Measurements from ENCODE around the gene CSH1.
A peak's percentile ranks its signal among the peaks of the same experiment; 100 is the strongest.

CSH1 gene

DNA sequence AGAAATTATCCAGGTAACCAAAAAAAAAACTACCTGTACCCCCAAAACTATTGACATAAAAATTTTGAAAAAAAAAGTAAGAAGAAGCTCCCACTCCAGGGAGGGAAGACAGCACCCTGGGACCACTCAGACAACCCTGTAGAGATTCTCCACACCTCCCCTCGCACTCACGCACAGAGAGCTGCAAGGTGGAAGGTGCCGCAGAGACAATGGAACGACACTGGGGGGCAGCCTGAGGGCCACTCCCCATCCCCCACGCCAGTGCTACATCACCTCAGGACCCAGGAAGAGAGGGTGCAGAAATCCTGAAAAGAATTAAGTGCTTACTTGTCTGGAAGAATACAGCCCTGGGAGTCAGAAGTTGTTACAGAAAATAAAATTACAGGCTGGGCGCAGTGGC lies 40.9 kb upstream of the CSH1 start:
- H3K36me3 Mint-ChIP-seq (ENCODE audit: low read depth): no peaks in the 10 kb centered on the region
- H3K9me3 Mint-ChIP-seq: no peaks in the 10 kb centered on the region
- peaks cover 36% of the 10 kb centered on the region for H3K4me1 Mint-ChIP-seq
- H3K27ac Mint-ChIP-seq: no peak overlapping the region
- TF ChIP-seq, protein P1, sequence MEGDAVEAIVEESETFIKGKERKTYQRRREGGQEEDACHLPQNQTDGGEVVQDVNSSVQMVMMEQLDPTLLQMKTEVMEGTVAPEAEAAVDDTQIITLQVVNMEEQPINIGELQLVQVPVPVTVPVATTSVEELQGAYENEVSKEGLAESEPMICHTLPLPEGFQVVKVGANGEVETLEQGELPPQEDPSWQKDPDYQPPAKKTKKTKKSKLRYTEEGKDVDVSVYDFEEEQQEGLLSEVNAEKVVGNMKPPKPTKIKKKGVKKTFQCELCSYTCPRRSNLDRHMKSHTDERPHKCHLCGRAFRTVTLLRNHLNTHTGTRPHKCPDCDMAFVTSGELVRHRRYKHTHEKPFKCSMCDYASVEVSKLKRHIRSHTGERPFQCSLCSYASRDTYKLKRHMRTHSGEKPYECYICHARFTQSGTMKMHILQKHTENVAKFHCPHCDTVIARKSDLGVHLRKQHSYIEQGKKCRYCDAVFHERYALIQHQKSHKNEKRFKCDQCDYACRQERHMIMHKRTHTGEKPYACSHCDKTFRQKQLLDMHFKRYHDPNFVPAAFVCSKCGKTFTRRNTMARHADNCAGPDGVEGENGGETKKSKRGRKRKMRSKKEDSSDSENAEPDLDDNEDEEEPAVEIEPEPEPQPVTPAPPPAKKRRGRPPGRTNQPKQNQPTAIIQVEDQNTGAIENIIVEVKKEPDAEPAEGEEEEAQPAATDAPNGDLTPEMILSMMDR (IDR thresholded peaks at IDR 0.05): no peak
- DNase-seq: no peak
- peaks cover 27% of the 10 kb centered on the region for H3K27me3 Mint-ChIP-seq (ENCODE audit: low read depth, poor library complexity)
- no peak overlapping the region for H3K4me3 Mint-ChIP-seq

GRCh38 chr17:63934183-63935112 lies 38.1 kb upstream of the CSH1 start:
- H3K4me1 Mint-ChIP-seq: peaks cover 46% of the 10 kb centered on the region
- no peaks in the 10 kb centered on the region for H3K9me3 Mint-ChIP-seq
- DNase-seq: no peak
- H3K4me3 Mint-ChIP-seq: no peak overlapping the region
- TF ChIP-seq, protein P1 (IDR thresholded peaks at IDR 0.05): no peak
- no peak overlapping the region for H3K27ac Mint-ChIP-seq
- H3K27me3 Mint-ChIP-seq (ENCODE audit: low read depth, poor library complexity): peaks cover 15% of the 10 kb centered on the region
- no peaks in the 10 kb centered on the region for H3K36me3 Mint-ChIP-seq (ENCODE audit: low read depth)

DNA sequence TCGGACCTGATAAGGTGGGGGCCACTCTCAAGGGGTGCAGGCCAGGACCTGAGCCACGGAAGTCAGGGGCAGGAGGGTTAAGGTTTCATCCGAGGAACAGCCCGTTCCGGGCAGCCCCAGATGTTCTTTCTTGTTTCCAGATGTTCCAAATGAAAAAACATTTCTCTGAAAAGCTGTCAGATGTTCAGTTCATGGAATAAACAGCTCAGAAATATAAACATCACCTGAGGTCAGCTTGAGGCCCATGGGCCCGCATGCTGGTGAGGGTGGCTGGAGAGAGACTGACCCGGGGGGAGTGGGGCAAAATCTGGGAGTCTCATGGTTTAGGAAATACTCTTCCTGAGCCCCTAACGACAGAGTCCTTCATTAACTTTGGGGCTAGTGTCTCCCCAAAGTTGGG lies 37.2 kb upstream of the CSH1 start:
- no peak overlapping the region for H3K27ac Mint-ChIP-seq
- H3K4me1 Mint-ChIP-seq: peaks cover 37% of the 10 kb centered on the region
- no peaks in the 10 kb centered on the region for H3K9me3 Mint-ChIP-seq
- H3K4me3 Mint-ChIP-seq: no peak overlapping the region
- peaks cover 11% of the 10 kb centered on the region for H3K27me3 Mint-ChIP-seq (ENCODE audit: low read depth, poor library complexity)
- DNase-seq: no peak
- TF ChIP-seq, protein P1 (IDR thresholded peaks at IDR 0.05): no peak
- H3K36me3 Mint-ChIP-seq (ENCODE audit: low read depth): no peaks in the 10 kb centered on the region

DNA sequence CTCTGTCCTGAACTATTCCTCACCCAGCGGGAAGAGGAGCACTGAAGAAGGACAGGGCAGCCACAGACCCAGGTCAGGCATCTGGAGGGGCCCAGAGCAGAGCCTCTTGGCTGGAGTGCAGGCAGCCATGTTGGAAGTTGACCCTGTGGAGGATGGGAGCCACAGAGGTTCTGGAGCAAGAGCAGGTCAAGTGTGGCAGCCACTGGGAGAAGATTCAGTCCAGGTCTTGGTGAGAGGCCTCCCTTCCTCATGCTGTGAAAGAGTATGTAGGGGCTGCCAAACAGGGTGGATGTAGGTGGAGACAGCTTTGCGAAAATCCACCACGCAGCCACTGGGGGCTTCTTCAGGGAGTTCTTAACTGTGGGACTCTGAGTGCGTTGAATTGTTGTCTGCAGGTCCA lies 36.3 kb upstream of the CSH1 start:
- TF ChIP-seq, protein P1 (IDR thresholded peaks at IDR 0.05): no peak
- Mint-ChIP-seq H3K27ac (peak overlapping the region; percentile 19), H3K4me1 (peaks cover 28% of the 10 kb centered on the region), H3K9me3 (no peaks in the 10 kb centered on the region), H3K36me3 (ENCODE audit: low read depth) (no peaks in the 10 kb centered on the region), H3K27me3 (ENCODE audit: low read depth, poor library complexity) (peaks cover 11% of the 10 kb centered on the region), H3K4me3 (no peak overlapping the region)
- DNase-seq: no peak

DNA sequence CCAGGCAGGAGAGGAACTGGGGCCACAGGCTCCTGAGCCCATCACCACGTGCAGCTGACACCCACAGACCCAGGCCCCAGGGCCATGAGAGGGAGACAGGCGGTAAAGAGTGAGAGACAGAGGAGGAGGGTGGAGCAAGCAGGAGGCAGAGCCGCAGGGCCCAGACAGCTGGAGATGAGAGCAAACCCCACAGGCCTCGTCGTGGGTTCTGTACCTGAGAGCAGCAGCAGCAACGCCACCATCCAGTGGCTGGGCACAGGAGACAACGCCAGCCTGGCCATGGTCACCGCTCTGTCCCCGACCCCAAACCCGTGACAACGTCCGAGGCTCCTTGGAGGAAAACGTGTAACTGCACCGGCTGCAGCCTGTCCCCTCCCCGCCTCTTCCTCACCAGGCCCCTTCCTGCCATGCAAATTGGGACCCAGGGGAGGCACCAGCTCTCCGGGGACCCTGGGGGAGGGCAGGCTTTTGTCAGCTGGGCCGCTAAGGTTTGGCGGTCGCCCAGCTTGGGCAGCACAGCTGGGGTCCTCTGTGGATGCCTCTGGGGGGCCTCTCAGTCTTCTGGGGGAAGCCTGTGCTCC lies 35.7 kb upstream of the CSH1 start, which contains the start of gene CD79B:
Gene CD79B, minus strand, starts transcription at position 351 of the 581 bp plus-strand sequence. Its CDS starts 70 bp downstream, at position 281.
- H3K27ac Mint-ChIP-seq: peak within 1 kb of the TSS; percentile 19
- no peak for DNase-seq
- H3K9me3 Mint-ChIP-seq: no peaks in the 10 kb centered on the region
- H3K27me3 Mint-ChIP-seq (ENCODE audit: low read depth, poor library complexity): peaks cover 11% of the 10 kb centered on the region
- TF ChIP-seq, protein P1 (IDR thresholded peaks at IDR 0.05): no peak
- H3K4me3 Mint-ChIP-seq: no peak within 1 kb of the TSS
- H3K4me1 Mint-ChIP-seq: peaks cover 22% of the 10 kb centered on the region
- H3K36me3 Mint-ChIP-seq (ENCODE audit: low read depth): no peaks in the 10 kb centered on the region

All from nephron progenitor cell (in vitro differentiated cells).